ENCODE data around the gene TTLL10.
"Not testable (repeated sequence)": the region's sequence is repeated elsewhere in the genome, so short reads cannot be mapped to it uniquely, and the experiment has no call there.

The TTLL10 gene

DNA sequence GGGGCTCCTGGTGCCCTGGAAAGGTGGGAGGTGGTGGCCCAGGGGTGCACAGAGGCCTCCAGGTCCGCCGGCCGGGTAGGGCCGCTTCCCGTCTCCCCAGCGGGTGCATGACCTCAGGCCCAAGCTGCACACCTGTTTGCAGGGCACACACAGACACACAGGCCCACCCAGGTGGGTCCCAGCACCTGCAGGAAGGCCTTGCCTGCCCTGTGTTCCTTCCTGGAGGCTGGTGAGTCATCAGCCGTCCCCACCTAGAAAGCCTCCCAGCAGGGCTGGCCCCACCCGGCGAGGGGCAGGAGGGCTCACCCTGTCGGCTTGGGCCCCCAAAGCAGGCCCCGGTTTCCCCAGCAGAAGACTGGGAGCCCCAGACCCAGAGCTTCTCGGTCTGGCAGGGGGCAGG is 23.6 kb upstream of the TTLL10 start:
- no peaks in the 10 kb centered on the region for H3K36me3 ChIP-seq (ENCODE audit: insufficient read depth, low read length)

DNA sequence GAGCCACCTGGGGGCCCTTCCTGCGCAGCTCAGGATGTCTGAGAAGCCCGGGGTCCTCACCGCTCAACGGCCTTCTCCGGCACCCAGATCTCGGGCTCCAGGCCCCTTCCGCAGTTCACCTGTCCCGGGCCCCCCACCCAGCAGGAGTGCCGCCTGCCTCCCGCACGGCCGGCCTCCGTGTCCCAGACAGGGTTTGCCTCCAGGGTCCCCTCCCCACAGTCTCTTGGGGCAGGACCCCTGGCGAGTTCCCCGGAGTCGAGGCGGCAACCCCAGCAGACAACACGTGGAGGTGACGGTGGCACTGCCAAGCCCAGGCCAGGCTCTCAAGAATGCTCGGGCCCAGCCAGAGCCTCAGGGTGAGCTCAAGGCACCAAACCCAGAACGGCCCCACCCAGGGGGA is 22.4 kb upstream of the TTLL10 start:
- H3F3A ChIP-seq (ENCODE audit: low read depth): no peaks in the 10 kb centered on the region
- peaks cover 7% of the 10 kb centered on the region; the same call in 1 of the 2 replicates for H3K9me3 ChIP-seq (ENCODE audit: insufficient read depth, low read depth, low read length)
- TF ChIP-seq EZH2phosphoT487 (IDR thresholded peaks at IDR 0.05; ENCODE audit: borderline replicate concordance): no peak
- no peak for TF ChIP-seq CTCF (conservative IDR thresholded peaks at IDR 0.05; ENCODE audit: low read length)
- H4K20me1 ChIP-seq (ENCODE audit: insufficient read depth, low read length, poor library complexity, severe bottlenecking): no peaks in the 10 kb centered on the region
- H3K79me2 ChIP-seq (ENCODE audit: insufficient read depth, low read length): no peaks in the 10 kb centered on the region
- H3K9me2 ChIP-seq (replicated peaks; ENCODE audit: low read depth, low read length): no peaks in the 10 kb centered on the region
- H3K36me3 ChIP-seq (ENCODE audit: insufficient read depth, low read length): no peaks in the 10 kb centered on the region
- H3K4me1 ChIP-seq (ENCODE audit: insufficient read depth, low read length, poor library complexity, severe bottlenecking): no peaks in the 10 kb centered on the region
- no peak overlapping the region for H2AFZ ChIP-seq (ENCODE audit: low read length)
- H3K9ac ChIP-seq (ENCODE audit: low read depth, low read length, poor library complexity, severe bottlenecking): no peak overlapping the region
- no peak overlapping the region for H3K4me3 ChIP-seq (ENCODE audit: low read length, poor library complexity, severe bottlenecking)
- H3K4me2 ChIP-seq (ENCODE audit: low read depth, low read length, poor library complexity, severe bottlenecking): no peak overlapping the region
- no peaks in the 10 kb centered on the region for H3K27me3 ChIP-seq (ENCODE audit: insufficient read depth, low read length, poor library complexity, severe bottlenecking)

More for the DNA sequence above, 23.6 kb upstream of the TTLL10 start:
- Histone ChIP-seq H3K4me3 (ENCODE audit: low read length, poor library complexity, severe bottlenecking) (no peak overlapping the region), H3K9me3 (ENCODE audit: insufficient read depth, low read depth, low read length) (peaks cover 7% of the 10 kb centered on the region; the same call in 1 of the 2 replicates), H3K79me2 (ENCODE audit: insufficient read depth, low read length) (no peaks in the 10 kb centered on the region), H3K4me2 (ENCODE audit: low read depth, low read length, poor library complexity, severe bottlenecking) (no peak overlapping the region), H3K9me2 (replicated peaks; ENCODE audit: low read depth, low read length) (no peaks in the 10 kb centered on the region), H3K4me1 (ENCODE audit: insufficient read depth, low read length, poor library complexity, severe bottlenecking) (peaks cover under 1% of the 10 kb centered on the region), H2AFZ (ENCODE audit: low read length) (no peak overlapping the region), H3F3A (ENCODE audit: low read depth) (no peaks in the 10 kb centered on the region), H3K9ac (ENCODE audit: low read depth, low read length, poor library complexity, severe bottlenecking) (no peak overlapping the region), H3K27me3 (ENCODE audit: insufficient read depth, low read length, poor library complexity, severe bottlenecking) (no peaks in the 10 kb centered on the region), H4K20me1 (ENCODE audit: insufficient read depth, low read length, poor library complexity, severe bottlenecking) (no peaks in the 10 kb centered on the region)
- TF ChIP-seq EZH2phosphoT487 (IDR thresholded peaks at IDR 0.05; ENCODE audit: borderline replicate concordance) (no peak), CTCF (conservative IDR thresholded peaks at IDR 0.05; ENCODE audit: low read length) (no peak)

- H3K9me2 ChIP-seq (replicated peaks; ENCODE audit: low read depth, low read length); H3K4me2 ChIP-seq (ENCODE audit: low read depth, low read length, poor library complexity, severe bottlenecking); H3K9me3 ChIP-seq (ENCODE audit: insufficient read depth, low read depth, low read length); H4K20me1 ChIP-seq (ENCODE audit: insufficient read depth, low read length, poor library complexity, severe bottlenecking); H3K4me1 ChIP-seq (ENCODE audit: insufficient read depth, low read length, poor library complexity, severe bottlenecking); H3F3A ChIP-seq (ENCODE audit: low read depth); H3K79me2 ChIP-seq (ENCODE audit: insufficient read depth, low read length); H3K27me3 ChIP-seq (ENCODE audit: insufficient read depth, low read length, poor library complexity, severe bottlenecking); H2AFZ ChIP-seq (ENCODE audit: low read length); H3K4me3 ChIP-seq (ENCODE audit: low read length, poor library complexity, severe bottlenecking); H3K36me3 ChIP-seq (ENCODE audit: insufficient read depth, low read length); H3K9ac ChIP-seq (ENCODE audit: low read depth, low read length, poor library complexity, severe bottlenecking): not testable (repeated sequence)
Observed at GRCh38 chr1:1152431-1152830, 21.2 kb upstream of the TTLL10 start.

DNA sequence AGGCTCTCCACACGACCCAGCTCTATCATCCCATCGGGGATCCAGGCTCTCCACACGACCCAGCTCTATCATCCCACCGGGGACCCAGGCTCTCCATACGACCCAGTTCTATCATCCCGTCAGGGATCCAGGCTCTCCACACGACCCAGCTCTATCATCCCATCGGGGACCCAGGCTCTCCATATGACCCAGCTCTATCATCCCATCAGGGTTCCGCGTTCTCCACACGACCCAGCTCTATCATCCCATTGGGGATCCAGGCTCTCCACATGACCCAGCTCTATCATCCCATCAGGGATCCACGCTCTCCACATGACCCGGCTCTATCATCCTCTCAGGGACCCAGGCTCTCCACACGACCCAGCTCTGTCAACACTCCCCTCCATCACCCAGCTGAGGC is 20.5 kb upstream of the TTLL10 start:
- not testable (repeated sequence) for H3K9me3 ChIP-seq (ENCODE audit: insufficient read depth, low read depth, low read length); H3K4me3 ChIP-seq (ENCODE audit: low read length, poor library complexity, severe bottlenecking); H3K79me2 ChIP-seq (ENCODE audit: insufficient read depth, low read length); H3F3A ChIP-seq (ENCODE audit: low read depth); H3K9ac ChIP-seq (ENCODE audit: low read depth, low read length, poor library complexity, severe bottlenecking); H3K9me2 ChIP-seq (replicated peaks; ENCODE audit: low read depth, low read length); H2AFZ ChIP-seq (ENCODE audit: low read length); H3K4me1 ChIP-seq (ENCODE audit: insufficient read depth, low read length, poor library complexity, severe bottlenecking); H3K27me3 ChIP-seq (ENCODE audit: insufficient read depth, low read length, poor library complexity, severe bottlenecking); H4K20me1 ChIP-seq (ENCODE audit: insufficient read depth, low read length, poor library complexity, severe bottlenecking); H3K4me2 ChIP-seq (ENCODE audit: low read depth, low read length, poor library complexity, severe bottlenecking); H3K36me3 ChIP-seq (ENCODE audit: insufficient read depth, low read length)

Measured in Loucy (cell line).